HK-2 (cell line): Measurements from ENCODE around the gene AMPD2.

Experiments
- DNase-seq: peaks from one replicate; pipeline ENCODE4 v3.0.0-alpha.2; 2018; ENCODE audit not compliant: unreplicated experiment

AMPD2 gene

DNA sequence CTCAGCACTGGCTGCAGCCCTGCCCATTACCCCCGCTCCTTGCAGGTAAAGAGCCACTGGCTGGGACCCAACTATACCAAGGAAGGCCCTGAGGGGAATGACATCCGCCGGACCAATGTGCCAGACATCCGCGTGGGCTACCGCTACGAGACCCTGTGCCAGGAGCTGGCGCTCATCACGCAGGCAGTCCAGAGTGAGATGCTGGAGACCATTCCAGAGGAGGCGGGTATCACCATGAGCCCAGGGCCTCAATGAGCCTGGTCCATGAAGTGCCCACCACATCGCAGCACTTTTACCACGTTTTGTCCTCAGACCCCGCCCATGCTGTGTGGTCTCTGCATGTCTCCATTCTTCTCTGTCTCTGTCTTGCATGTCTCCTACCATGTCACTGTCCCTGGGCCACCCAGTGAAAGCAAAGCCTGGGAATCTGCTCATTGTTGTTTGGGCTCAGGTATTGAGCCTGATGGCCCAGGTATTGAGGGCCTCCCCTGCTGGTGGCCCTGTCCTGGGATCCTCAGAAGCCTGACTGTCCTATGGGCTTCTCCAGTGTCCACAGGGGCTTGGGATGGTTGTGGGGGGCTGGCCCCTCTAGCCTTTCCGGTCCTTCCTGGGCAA lies 11.4 kb downstream of the AMPD2 start:
- DNase-seq, result no peak

DNA sequence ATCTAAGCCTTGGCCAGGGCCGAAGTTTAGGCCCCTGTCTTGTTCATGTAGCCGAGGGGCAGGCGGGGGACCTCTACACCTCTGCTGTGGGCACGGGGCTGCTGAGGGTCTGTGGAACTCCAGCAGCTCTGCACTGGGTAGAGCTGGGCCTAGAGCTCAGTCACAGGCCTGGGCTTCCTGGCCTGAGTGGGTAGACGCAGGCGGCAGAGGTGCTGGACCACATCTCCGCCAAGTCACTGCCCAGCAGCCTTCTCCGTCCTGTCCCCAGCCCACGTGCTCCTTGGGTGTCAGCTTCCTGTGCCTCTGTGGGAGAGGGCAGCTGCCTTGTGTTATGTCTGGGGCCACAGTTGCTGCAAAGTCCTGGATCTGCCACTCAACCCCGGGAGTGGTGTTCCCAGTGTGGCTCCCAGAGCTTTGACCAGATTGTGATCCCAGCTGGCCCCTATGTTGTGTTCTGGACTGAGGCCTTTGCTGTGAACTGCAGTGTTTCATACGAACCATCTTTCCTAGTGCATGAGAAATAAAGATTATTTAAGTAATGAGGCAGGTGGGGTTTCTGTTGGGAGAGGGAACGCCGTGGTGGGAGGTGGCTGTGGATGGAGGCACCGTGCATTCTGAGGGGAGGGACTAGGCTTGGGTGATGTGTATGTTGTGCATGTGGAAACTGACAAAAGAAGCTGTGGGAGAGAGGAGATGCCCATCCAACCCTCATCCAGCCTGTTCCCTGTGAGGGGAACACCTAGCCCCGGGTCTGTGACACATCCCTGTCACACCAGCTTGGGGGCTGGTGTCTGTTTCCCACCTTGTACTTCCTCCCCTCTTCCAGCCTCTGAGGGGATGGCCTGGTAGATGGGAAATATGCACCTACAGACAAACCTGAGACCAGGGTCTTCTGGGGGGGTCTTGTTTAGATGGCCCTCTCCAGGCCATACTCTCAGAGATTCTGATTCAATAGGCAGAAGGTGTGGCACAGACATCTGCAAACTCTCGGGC lies 12.2 kb downstream of the AMPD2 start:
- DNase-seq, result no peak

GRCh38 chr1:109632671-109633346 lies 13.2 kb downstream of the AMPD2 start:
- no peak for DNase-seq

DNA sequence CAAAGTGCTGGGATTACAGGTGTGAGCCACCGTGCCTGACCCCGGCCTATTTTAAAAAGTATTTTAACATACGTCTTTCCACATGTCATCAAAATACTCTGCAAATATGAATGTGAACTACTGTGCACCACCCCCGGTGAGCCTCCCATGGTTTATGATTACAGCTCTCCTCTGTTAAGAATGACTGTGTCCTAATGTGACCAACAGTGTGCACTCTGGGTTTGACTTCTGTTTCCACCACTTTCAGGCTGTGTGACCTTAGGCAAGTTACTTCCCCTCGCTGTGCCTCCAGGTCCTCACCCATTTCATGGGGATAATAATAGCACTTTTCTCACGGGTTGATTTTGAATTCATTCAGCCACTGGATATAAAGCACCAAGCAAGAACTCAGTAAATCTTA lies 14.7 kb downstream of the AMPD2 start:
- DNase-seq, result no peak

- no peak for DNase-seq
Observed at GRCh38 chr1:109634771-109635750, 15.4 kb downstream of the AMPD2 start.

DNA sequence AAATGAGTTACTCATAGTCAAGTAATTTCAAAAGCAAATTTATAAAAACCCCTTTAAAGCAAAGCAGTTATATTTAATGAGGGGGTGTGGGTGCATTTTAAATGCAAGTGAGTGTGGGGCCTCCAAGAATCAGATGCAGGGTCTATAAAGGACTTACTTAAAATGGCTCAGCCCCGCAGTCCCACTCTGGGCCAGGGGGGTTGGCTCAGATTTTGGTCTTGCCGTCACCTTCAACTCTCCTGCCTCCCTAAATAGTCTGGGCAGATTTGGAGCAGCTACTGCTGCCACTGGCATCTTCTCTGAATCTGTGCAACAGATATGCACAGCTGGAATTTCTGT lies 16.2 kb downstream of the AMPD2 start:
- DNase-seq, result no peak

DNA sequence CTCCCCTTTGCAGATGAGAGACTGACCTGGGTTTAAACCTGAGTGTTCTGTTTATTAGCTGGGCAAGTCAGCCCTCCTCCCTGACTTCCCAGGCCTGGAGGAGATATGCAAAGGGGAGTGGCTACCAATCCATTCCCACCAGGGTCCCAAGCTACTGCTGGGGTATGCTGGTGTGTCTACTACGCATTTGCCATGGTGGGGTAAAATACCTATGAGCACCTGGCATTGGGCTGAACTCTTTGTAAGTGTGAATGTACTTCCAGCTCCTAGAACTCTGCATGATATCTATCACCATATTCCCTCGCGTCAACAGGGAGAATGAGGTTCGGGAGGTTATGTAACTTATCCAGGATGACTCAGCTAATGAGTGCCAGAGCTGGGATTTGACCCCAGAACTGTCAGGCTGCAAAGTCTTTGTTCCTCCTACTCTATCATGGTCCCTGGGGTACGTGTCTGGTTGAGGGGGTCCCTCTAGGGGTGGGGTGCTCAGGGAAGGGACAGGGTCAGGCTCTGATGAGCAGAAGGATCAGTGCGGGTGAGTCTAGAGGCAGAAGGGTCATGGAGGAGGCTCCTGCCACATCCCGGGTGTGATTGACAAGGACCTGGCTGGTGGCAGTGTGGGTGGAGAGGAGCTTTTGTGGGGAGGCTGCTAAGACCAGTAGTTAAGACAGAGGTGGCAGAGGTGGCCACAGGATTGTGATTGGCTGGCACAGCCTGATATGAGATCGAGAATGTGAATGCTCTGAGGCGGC lies 16.7 kb downstream of the AMPD2 start:
- DNase-seq, result no peak

DNA sequence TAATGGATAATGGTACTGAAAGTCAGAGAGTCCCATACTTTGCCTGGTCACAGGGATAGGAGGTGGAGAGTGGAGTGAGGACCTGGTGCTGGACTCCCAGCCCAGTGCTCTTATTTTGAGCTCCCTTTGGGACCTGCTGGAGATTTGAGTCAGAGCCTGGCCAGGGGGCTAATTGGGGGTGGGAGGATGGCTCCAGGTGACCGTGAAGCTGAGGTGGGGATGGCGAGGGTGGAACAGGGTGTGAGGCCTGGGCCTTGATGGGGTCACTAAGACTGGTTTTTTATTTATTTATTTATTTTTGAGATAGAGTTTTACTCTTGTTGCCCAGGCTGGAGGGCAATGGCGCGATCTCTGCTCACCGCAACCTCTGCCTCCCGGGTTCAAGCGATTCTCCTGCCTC lies 17.8 kb downstream of the AMPD2 start:
- DNase-seq, result no peak

DNA sequence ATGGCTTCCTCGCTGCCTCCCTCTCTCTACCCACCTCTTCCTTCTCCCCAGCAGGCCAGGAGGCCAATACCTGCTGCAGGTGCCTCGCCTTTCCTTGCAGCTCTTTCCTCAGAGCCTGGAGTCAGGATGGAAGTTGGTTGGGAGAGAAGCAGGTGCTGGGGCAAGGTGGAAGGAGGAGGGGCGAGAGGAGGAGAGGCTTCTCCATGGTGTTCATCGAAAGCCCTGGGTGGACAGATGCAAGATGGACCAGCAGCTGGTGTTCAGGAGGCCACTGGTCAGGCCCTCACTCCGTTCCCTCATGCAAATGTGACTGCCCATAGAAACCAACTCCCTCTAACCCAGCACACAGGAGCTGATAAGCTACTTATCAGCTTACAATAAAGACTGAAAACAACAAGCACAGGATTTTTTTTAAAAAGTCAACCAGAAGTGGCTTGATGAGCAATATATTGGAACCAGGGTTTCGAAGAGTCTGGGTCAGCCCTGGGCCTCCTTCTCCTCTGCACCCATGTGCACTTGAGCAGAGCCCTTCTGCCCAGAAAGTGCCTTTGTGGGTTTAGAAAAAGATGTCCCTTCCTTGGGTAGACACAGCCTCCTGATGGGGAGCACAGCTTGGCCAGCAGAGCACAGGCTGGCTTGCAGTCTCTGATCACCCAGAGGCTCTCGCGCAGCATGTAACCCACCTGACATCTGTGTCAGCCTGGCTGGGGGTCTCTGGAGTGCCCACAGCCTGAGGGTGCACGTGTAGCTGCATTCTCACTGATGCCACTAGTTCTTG lies 19.6 kb downstream of the AMPD2 start:
- DNase-seq, result no peak

- DNase-seq, result no peak
Observed at GRCh38 chr1:109639841-109640184, 20.2 kb downstream of the AMPD2 start.

- peak; percentile 84 for DNase-seq
Observed at GRCh38 chr1:109640285-109640865, 20.7 kb downstream of the AMPD2 start.

- DNase-seq, result no peak
Observed at GRCh38 chr1:109641078-109641740, 21.6 kb downstream of the AMPD2 start.

- no peak for DNase-seq
Observed at GRCh38 chr1:109641861-109642260, 22.2 kb downstream of the AMPD2 start.

DNA sequence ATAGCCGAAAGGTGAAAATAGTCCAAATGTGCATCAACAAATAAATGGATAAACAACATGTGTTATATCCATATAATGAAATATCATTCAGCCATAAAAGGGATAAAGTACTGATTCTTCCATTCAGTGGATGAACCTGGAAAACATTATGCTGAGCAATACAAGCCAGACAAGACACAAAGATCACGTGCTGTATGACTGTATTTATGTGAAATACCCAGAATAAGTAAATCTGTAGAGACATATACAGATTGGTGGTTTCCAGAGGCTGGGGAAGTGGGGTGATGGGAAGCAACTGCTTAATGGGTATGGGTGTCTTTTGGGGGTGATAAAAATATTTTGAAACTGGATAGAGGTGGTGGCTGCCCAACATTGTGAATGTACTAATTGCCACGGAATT lies 23.0 kb downstream of the AMPD2 start:
- no peak for DNase-seq

DNA sequence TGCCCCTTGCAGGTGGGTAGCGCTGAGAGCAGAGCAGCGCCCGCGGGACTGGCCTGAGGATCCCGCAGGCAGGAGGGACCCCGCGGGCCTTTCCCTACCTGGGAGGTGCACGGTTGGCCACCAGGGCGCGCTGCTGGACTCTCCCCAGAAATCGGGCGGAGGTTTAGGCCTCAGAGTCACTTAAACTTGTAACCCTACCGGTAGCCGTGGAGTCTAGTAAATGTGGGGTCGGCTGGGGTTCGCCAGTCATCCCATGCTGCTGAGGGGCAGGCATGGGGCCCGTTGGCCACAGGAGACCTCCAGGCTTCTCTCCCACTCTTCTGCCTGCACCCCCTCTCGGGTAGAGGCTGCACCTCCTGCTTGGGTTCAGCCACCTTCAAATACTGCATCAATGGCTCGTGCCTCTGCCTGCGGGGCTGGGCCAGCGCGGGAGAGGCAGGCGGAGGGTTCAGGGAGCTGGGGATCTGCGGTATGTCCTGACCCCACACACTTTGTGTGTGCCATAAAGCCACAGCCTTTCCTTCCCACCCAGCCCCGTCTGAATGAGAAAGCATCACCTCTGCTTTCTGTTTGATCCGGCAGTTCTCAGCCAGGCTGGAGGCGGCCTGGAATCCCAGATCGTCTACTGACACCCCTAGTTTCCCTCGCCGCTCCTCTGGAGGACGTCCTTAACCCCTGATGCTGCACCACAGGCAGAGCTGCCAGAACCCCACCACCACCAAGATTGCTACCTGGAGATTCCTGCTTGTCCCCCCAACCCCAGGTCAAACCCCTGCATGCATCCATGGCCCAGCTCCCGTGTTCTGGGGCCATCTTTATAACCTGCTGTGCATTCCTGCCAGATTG lies 24.0 kb downstream of the AMPD2 start:
- DNase-seq, result peak; percentile 80

DNA sequence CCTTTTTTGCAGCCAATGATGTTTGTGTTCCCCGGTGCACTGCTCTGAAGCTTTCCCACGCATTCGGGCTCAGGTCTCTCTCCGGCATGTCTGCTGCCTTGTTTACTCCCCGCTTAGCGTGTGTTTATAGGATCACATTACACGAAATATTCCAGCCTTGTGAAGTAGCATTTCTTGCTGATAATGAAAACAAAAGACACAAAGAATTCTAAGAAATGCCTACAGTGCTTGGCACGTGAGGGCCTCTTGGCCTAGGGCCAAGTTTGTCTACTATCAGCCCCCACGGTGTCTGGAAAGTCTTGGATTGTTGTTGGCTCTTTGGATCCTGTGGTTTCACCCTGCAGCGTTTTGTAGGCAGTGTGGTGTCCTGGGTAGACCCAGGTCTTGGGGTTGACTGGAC lies 25.0 kb downstream of the AMPD2 start:
- DNase-seq, result no peak

DNA sequence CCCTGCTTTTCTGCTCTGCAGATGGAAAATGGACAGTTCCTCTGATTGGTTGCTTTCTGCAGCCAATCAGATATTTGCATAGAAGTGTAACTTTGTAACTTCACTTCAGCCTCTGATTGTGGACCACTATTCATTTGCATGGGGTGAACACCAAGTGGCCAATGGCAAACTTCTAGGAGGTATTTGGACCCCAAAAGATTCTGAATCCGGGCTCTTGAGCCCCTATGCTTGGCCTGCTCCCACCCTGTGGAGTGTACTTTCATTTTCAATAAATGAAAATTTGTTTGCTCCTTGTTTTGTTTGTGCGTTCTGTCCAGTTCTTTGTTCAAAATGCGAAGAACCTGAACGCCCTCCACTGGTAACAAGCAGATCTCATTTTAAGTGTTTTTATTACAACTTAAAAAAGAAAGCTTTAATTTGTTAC lies 29.9 kb downstream of the AMPD2 start:
- DNase-seq, result no peak

DNA sequence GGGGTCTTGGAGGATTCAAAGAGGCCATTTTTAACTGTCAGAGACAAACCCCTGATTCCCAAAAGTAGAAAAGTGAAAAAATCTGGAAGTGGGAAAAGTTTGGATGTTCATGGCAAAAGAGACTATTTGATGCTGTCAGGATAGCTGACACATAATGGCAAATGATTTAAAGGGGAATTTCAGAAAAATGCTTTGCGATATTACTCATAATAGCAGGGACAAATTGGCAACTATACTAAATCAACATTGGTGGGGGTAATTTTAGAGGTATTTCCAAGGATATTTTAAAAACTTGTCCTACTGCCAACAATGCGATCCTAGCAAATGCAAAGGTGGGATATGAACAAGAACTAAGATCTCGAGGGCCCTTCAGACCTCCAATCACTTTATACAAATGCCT lies 31.0 kb downstream of the AMPD2 start:
- no peak for DNase-seq
